CD4-positive, CD25-positive, alpha-beta regulatory T cell (primary cell): ENCODE data around the gene PPP2R5C. TPM values are rescaled to one million over a fixed set of nuclear protein-coding genes. Genes with fewer than 3 reads are reported as not detected.

ENCODE experiments used
- ATAC-seq, 2 donors: fragments of 150-1000 bp; cut with Tn5 transposase; one replicate each; pipeline ENCODE4 v1.10.0; 2021; ENCODE audit warnings: low read depth in 2 of 2, moderate number of reproducible peaks in 2 of 2, moderate library complexity in 1 of 2
- DNase-seq, 3 donors: peaks; one replicate each; pipeline versions ENCODE4 v3.0.0 to v3.0.0-alpha.2; 2012 to 2022; ENCODE audit warnings: mixed read lengths in 1 of 3
- H3K27ac ChIP-seq: one replicate; pipeline ENCODE4 v1.7.0; 2013; ENCODE audit warnings: mild to moderate bottlenecking, low read length; ENCODE audit not compliant: insufficient read depth, poor library complexity, severe bottlenecking
- H3K27me3 ChIP-seq: one replicate; pipeline ENCODE4 v1.7.0; 2013; ENCODE audit warnings: low read length; ENCODE audit not compliant: control insufficient read depth, insufficient read depth
- H3K36me3 ChIP-seq: one replicate; pipeline ENCODE4 v1.7.0; 2013; ENCODE audit warnings: mild to moderate bottlenecking, low read length, moderate library complexity; ENCODE audit not compliant: control insufficient read depth, insufficient read depth
- H3K4me1 ChIP-seq: 2 replicates; pipeline ENCODE4 v1.7.0; 2013; ENCODE audit warnings: mild to moderate bottlenecking, low read length; ENCODE audit not compliant: insufficient read depth, control insufficient read depth, poor library complexity, severe bottlenecking
- H3K4me3 ChIP-seq: one replicate; pipeline ENCODE4 v1.7.0; 2013; ENCODE audit warnings: low read depth, mild to moderate bottlenecking, low read length, moderate library complexity
- H3K9me3 ChIP-seq, 2 experiments: 1 replicate in 1 of 2; 2 replicates in 1 of 2; pipeline ENCODE4 v1.7.0; 2013; ENCODE audit warnings: low read length in 2 of 2, mild to moderate bottlenecking in 1 of 2, moderate library complexity in 1 of 2; ENCODE audit not compliant: control insufficient read depth in 2 of 2
- H3K27ac Mint-ChIP-seq, 3 donors: one replicate each; pipeline ENCODE4 v1.8.0; 2020 to 2022; ENCODE audit warnings: mild to moderate bottlenecking in 3 of 3, mixed read lengths in 3 of 3, moderate library complexity in 2 of 3
- H3K27me3 Mint-ChIP-seq: one replicate; pipeline ENCODE4 v1.8.0; 2022; ENCODE audit warnings: mild to moderate bottlenecking, mixed read lengths
- H3K36me3 Mint-ChIP-seq: one replicate; pipeline ENCODE4 v1.8.0; 2020; ENCODE audit warnings: mixed read lengths
- H3K4me1 Mint-ChIP-seq, 4 donors: one replicate each; pipeline ENCODE4 v1.8.0; 2020 to 2022; ENCODE audit warnings: mixed read lengths in 4 of 4, mild to moderate bottlenecking in 1 of 4
- H3K4me3 Mint-ChIP-seq, 4 donors: one replicate each; pipeline ENCODE4 v1.8.0; 2020 to 2022; ENCODE audit warnings: mild to moderate bottlenecking in 4 of 4, mixed read lengths in 4 of 4, moderate library complexity in 3 of 4
- H3K9me3 Mint-ChIP-seq, 7 donors: one replicate each; pipeline ENCODE4 v1.8.0; 2020 to 2022; ENCODE audit warnings: mixed read lengths in 7 of 7, mild to moderate bottlenecking in 3 of 7, moderate library complexity in 2 of 7
- polyA plus RNA-seq, 4 donors: library from polyadenylated mRNA; unstranded; fragments of 300-500 nt; fragmentation: Illumina TruSeq; gene quantifications; one replicate each; pipeline ENCODE4 v1.2.3, GENCODE V29; 2021
- total RNA-seq: library from RNA; stranded (reverse); gene quantifications from one replicate; pipeline ENCODE4 v1.2.3, GENCODE V29; 2022

Gene PPP2R5C
- total and polyA plus RNA-seq, 5 donors from 2014 or later: 244 to 650 (median 282) TPM

GRCh38 chr14:101716077-101716950 lies 45.2 kb upstream of the PPP2R5C start:
- H3K27ac ChIP-seq: no peak overlapping the region
- peaks cover 29% of the 10 kb centered on the region for H3K4me1 ChIP-seq
- Mint-ChIP-seq H3K4me1 (peaks cover 0 to 56% (median 32%) of the 10 kb centered on the region in 4 donors), H3K9me3 (peaks cover 0 to 1% (median 0%) of the 10 kb centered on the region in 7 donors), H3K4me3 (no peak overlapping the region), H3K27me3 (no peaks in the 10 kb centered on the region), H3K27ac (peak overlapping the region in 2 of 3 donors; percentile 71 to 83), H3K36me3 (peaks cover 4% of the 10 kb centered on the region)
- no peak overlapping the region for H3K4me3 ChIP-seq
- H3K36me3 ChIP-seq: no peaks in the 10 kb centered on the region
- ATAC-seq: no peak
- H3K27me3 ChIP-seq: no peaks in the 10 kb centered on the region
- no peaks in the 10 kb centered on the region for H3K9me3 ChIP-seq
- no peak for DNase-seq

- Mint-ChIP-seq H3K4me1 (peaks cover 4 to 64% (median 35%) of the 10 kb centered on the region in 4 donors), H3K4me3 (peak overlapping the region in 1 of 4 donors; percentile 13)
Measured at GRCh38 chr14:101716956-101717662, 44.4 kb upstream of the PPP2R5C start.

DNA sequence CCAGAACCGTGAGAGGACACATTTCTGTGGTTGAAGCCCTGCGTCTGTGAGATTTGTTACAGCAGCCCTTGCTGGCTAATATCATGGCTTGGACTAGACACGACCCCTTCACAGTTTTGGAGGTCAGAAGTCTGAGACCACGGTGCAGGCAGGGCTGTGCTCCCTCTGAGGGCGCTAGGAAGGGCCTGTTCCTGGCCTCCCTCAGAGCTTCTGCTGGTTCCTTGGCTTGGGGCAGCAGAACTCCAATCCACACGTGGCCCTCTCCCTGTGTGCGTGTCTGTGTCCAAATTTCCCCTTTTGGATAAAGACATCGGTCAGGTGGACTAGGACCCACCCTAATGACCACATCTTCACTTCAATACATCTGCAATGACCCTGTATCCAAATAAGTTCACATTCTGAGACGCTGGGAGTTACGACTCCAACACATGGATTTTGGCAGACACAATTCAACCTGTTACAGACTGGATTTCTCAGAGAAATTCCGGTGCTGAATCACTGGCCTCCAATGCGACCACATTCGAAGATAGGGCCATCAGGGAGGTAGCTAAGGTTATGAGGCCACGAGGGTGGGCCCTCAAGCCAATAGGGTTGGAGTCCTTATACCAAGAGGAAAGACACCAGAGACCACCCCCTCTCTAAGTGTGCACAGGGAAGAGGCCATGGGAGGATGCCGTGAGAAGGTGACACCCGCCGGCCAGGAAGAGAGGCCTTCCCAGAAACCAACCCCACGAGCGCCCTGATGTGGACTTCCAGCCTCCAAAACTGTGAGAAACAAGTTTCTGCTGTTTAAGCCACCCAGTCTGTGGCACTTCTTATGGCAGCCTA lies 43.6 kb upstream of the PPP2R5C start:
- Mint-ChIP-seq H3K36me3 (peaks cover 4% of the 10 kb centered on the region), H3K27me3 (peaks cover 4% of the 10 kb centered on the region), H3K4me3 (peak overlapping the region in 1 of 4 donors; percentile 13), H3K27ac (peak overlapping the region; percentile 83 to 91 (median 88)), H3K4me1 (peaks cover 8 to 72% (median 40%) of the 10 kb centered on the region in 4 donors), H3K9me3 (peaks cover 0 to 1% (median 0%) of the 10 kb centered on the region in 7 donors)
- Histone ChIP-seq H3K27me3 (no peaks in the 10 kb centered on the region), H3K4me1 (peaks cover 43% of the 10 kb centered on the region), H3K27ac (no peak overlapping the region), H3K9me3 (no peaks in the 10 kb centered on the region), H3K36me3 (no peaks in the 10 kb centered on the region), H3K4me3 (no peak overlapping the region)
- no peak for ATAC-seq
- DNase-seq: no peak

More at GRCh38 chr14:101716956-101717662, 44.4 kb upstream of the PPP2R5C start:
- no peaks in the 10 kb centered on the region for H3K27me3 ChIP-seq
- peaks cover 36% of the 10 kb centered on the region for H3K4me1 ChIP-seq
- Mint-ChIP-seq H3K27me3 (peaks cover 2% of the 10 kb centered on the region), H3K27ac (peak overlapping the region; percentile 66 to 83 (median 71)), H3K9me3 (peaks cover 0 to 1% (median 0%) of the 10 kb centered on the region in 7 donors), H3K36me3 (peaks cover 4% of the 10 kb centered on the region)
- H3K4me3 ChIP-seq: no peak overlapping the region
- ATAC-seq (no peak), DNase-seq (no peak)
- H3K27ac ChIP-seq: no peak overlapping the region
- no peaks in the 10 kb centered on the region for H3K36me3 ChIP-seq
- no peaks in the 10 kb centered on the region for H3K9me3 ChIP-seq

- ATAC-seq: no peak
- H3K4me3 ChIP-seq: no peak overlapping the region
- no peaks in the 10 kb centered on the region for H3K36me3 ChIP-seq
- Mint-ChIP-seq H3K27ac (peak overlapping the region; percentile 88 to 93 (median 91)), H3K4me3 (peak overlapping the region in 2 of 4 donors; percentile 31 to 46), H3K36me3 (no peaks in the 10 kb centered on the region), H3K9me3 (peaks cover 0 to 1% (median 0%) of the 10 kb centered on the region in 7 donors), H3K4me1 (peaks cover 11 to 72% (median 41%) of the 10 kb centered on the region in 4 donors), H3K27me3 (peaks cover 4% of the 10 kb centered on the region)
- DNase-seq: no peak
- no peak overlapping the region for H3K27ac ChIP-seq
- H3K4me1 ChIP-seq: peaks cover 48% of the 10 kb centered on the region
- H3K27me3 ChIP-seq: no peaks in the 10 kb centered on the region
- H3K9me3 ChIP-seq: no peaks in the 10 kb centered on the region
Measured at GRCh38 chr14:101719045-101719645, 42.4 kb upstream of the PPP2R5C start.

DNA sequence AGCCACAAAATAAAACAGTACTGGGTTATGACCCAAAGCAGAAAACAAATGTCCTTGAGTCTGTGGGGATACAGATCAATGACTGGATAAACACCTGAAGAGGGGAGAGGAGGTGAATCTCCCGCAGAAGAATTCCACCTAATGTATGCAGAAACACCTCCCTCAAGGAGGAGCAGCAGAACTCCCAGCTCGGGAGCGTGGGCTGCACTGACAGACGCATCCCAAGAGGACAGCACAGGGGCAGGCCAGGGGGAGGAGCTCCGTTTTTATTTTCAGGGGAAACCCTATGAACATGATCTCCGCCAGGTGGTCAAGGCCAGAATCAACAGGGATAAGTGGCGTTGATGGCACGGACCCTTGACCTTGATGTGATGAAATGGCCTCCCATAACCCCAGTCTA lies 41.8 kb upstream of the PPP2R5C start:
- Mint-ChIP-seq H3K4me3 (peak overlapping the region in 2 of 4 donors; percentile 17 to 46), H3K27me3 (peaks cover 4% of the 10 kb centered on the region), H3K4me1 (peaks cover 11 to 72% (median 39%) of the 10 kb centered on the region in 4 donors), H3K36me3 (no peaks in the 10 kb centered on the region), H3K27ac (peak overlapping the region; percentile 88 to 93 (median 91)), H3K9me3 (peaks cover 0 to 1% (median 0%) of the 10 kb centered on the region in 7 donors)
- Histone ChIP-seq H3K4me3 (no peak overlapping the region), H3K4me1 (peaks cover 48% of the 10 kb centered on the region), H3K36me3 (no peaks in the 10 kb centered on the region), H3K27ac (no peak overlapping the region), H3K9me3 (no peaks in the 10 kb centered on the region), H3K27me3 (no peaks in the 10 kb centered on the region)
- DNase-seq (no peak), ATAC-seq (no peak)

DNA sequence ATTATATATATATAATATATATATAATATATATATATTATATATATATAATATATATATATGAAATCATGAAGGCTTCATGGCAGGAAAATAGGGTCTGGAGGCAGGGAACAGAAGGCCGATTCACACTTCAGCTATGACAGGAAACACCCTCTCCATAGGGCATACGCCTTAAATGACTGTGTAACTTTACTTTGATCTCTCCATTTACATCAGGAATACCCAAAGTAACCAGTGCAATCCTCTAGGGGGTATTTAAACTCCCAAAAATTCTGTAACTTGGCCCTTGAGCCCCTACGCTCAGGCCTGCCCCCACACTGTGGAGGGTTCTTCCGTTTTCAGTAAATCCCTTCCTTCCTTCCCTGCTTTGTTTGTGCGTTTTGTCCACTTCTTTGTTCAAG lies 40.4 kb upstream of the PPP2R5C start:
- Mint-ChIP-seq H3K4me3 (peak overlapping the region in 2 of 4 donors; percentile 85 to 90), H3K36me3 (no peaks in the 10 kb centered on the region), H3K9me3 (peaks cover 0 to 1% (median 0%) of the 10 kb centered on the region in 7 donors), H3K27ac (peak overlapping the region; percentile 76 to 99 (median 97)), H3K4me1 (peaks cover 11 to 74% (median 42%) of the 10 kb centered on the region in 4 donors), H3K27me3 (peaks cover 4% of the 10 kb centered on the region)
- Histone ChIP-seq H3K9me3 (no peaks in the 10 kb centered on the region), H3K27ac (peak overlapping the region; percentile 95), H3K4me1 (peaks cover 52% of the 10 kb centered on the region), H3K27me3 (no peaks in the 10 kb centered on the region), H3K4me3 (peak overlapping the region; percentile 72), H3K36me3 (no peaks in the 10 kb centered on the region)
- ATAC-seq (no peak), DNase-seq (no peak)
